ENCODE results near the gene CLCN6. TPM values are rescaled to one million over a fixed set of nuclear protein-coding genes. Genes with fewer than 3 reads are reported as not detected.

The CLCN6 gene
- total RNA-seq, 2 donors from 2014 or later = 7.0 to 23.7 TPM

GRCh38 chr1:11875094-11875493 lies 69.1 kb downstream of the CLCN6 start:
- intact Hi-C loops (cut with DNase I) = no loop called here
- H3K27ac ChIP-seq = no peak overlapping the region

GRCh38 chr1:11877074-11877473 lies 71.1 kb downstream of the CLCN6 start:
- DNase-seq (no peak), ATAC-seq (no peak)
- H3K4me3 ChIP-seq = no peak overlapping the region
- H3K27ac ChIP-seq = no peak overlapping the region
- WGBS, 2 donors = 50 to 56% methylated on average over 6 of the region's 6 CpGs
- TF ChIP-seq CTCF (IDR thresholded peaks at IDR 0.05) = no peak
- TF ChIP-seq POLR2A (IDR thresholded peaks at IDR 0.05) = no peak
- intact Hi-C loops (cut with DNase I) = no loop called here
- H3K27me3 ChIP-seq = no peaks in the 10 kb centered on the region
- no peaks in the 10 kb centered on the region for H3K36me3 ChIP-seq (replicated peaks in 1 of 2; ENCODE audit: insufficient read depth in 1 of 2, low read depth in 2 of 2)
- peaks cover 2% of the 10 kb centered on the region for H3K4me1 ChIP-seq
- H3K9me3 ChIP-seq = no peaks in the 10 kb centered on the region

More at GRCh38 chr1:11875094-11875493, 69.1 kb downstream of the CLCN6 start:
- no peak for DNase-seq
- Histone ChIP-seq H3K36me3 (replicated peaks in 1 of 2; ENCODE audit: insufficient read depth in 1 of 2, low read depth in 2 of 2) (no peaks in the 10 kb centered on the region), H3K27me3 (no peaks in the 10 kb centered on the region), H3K4me3 (no peak overlapping the region), H3K4me1 (no peaks in the 10 kb centered on the region), H3K9me3 (no peaks in the 10 kb centered on the region)
- no peak for TF ChIP-seq CTCF (IDR thresholded peaks at IDR 0.05)
- TF ChIP-seq POLR2A (IDR thresholded peaks at IDR 0.05) = no peak
- 75% methylated on average over 10 of the region's 10 CpGs; no CpG with 5 or more reads in 1 of the 2 donors for WGBS, 2 donors
- no peak for ATAC-seq

- intact Hi-C loops (cut with DNase I) = no loop called here
- Histone ChIP-seq H3K9me3 (no peaks in the 10 kb centered on the region), H3K27ac (no peak overlapping the region), H3K36me3 (replicated peaks in 1 of 2; ENCODE audit: insufficient read depth in 1 of 2, low read depth in 2 of 2) (no peaks in the 10 kb centered on the region), H3K4me1 (peaks cover 11% of the 10 kb centered on the region), H3K27me3 (no peaks in the 10 kb centered on the region), H3K4me3 (no peak overlapping the region)
- 76 to 80% methylated on average over 4 to 28 of the region's 31 CpGs for WGBS, 2 donors
- no peak for TF ChIP-seq CTCF (IDR thresholded peaks at IDR 0.05)
- TF ChIP-seq POLR2A (IDR thresholded peaks at IDR 0.05) = no peak
- DNase-seq (no peak), ATAC-seq (no peak)
Observed at GRCh38 chr1:11878081-11878890, 72.3 kb downstream of the CLCN6 start.

GRCh38 chr1:11878891-11879190 lies 72.8 kb downstream of the CLCN6 start:
- TF ChIP-seq POLR2A (IDR thresholded peaks at IDR 0.05) (no peak), CTCF (IDR thresholded peaks at IDR 0.05) (no peak)
- DNase-seq (no peak), ATAC-seq (no peak)
- Histone ChIP-seq H3K9me3 (no peaks in the 10 kb centered on the region), H3K36me3 (replicated peaks in 1 of 2; ENCODE audit: insufficient read depth in 1 of 2, low read depth in 2 of 2) (no peaks in the 10 kb centered on the region), H3K4me1 (peaks cover 11% of the 10 kb centered on the region), H3K27ac (no peak overlapping the region), H3K27me3 (no peaks in the 10 kb centered on the region), H3K4me3 (no peak overlapping the region)
- intact Hi-C loops (cut with DNase I) = no loop called here
- 70 to 86% methylated on average over 4 to 6 of the region's 6 CpGs for WGBS, 2 donors

Measured in body of pancreas (tissue), 4 donors.